Panc1 (cell line): ENCODE data around the gene BHLHE23. TPM values are rescaled to one million over a fixed set of nuclear protein-coding genes. Genes with fewer than 3 reads are reported as not detected.

Experiments used
- ATAC-seq: fragments of 200-7000 bp; cut with Tn5 transposase; 2 replicates; pipeline ENCODE4 v1.9.1; 2020; ENCODE audit warnings: mild to moderate bottlenecking, moderate library complexity
- BruUV-seq: library from RNA; stranded (reverse); fragments of 400-500 nt; replicated peaks from 2 replicates; lab custom pipeline; 2021; lab: Mats Ljungman, UMichigan
- CTCF ChIA-PET: fragments of 300-600 bp; sonication (Branson Sonifier 250); formaldehyde crosslinking; loops from one replicate; lab custom pipeline; 2022; ENCODE audit warnings: antibody characterized with exemption; lab: Charles Lee
- POLR2A ChIA-PET: fragments of 300-600 bp; sonication (Branson Sonifier 250); formaldehyde crosslinking; loops from one replicate; lab custom pipeline; 2022; ENCODE audit warnings: antibody characterized with exemption; lab: Charles Lee
- DNase-seq: peaks from one replicate; pipeline ENCODE4 v3.0.0-alpha.2; 2010; ENCODE audit warnings: low read depth, low spot score
- H3K27ac ChIP-seq: 2 replicates; pipeline ENCODE4 v1.5.1; 2011; ENCODE audit warnings: mild to moderate bottlenecking, low read length, inconsistent platforms
- H3K27me3 ChIP-seq: fragments of 200-500 bp; sonication (Bioruptor generic); 2 replicates; pipeline ENCODE4 v1.6.0; 2014; ENCODE audit warnings: low read length, inconsistent platforms; ENCODE audit not compliant: control insufficient read depth, insufficient read depth
- H3K36me3 ChIP-seq: fragments of 200-500 bp; sonication (Bioruptor generic); 2 replicates; pipeline ENCODE4 v1.5.1; 2014; ENCODE audit warnings: inconsistent platforms, mild to moderate bottlenecking, low read length, moderate library complexity; ENCODE audit not compliant: control insufficient read depth, insufficient read depth
- H3K4me1 ChIP-seq: 2 replicates; pipeline ENCODE4 v1.5.1; 2011; ENCODE audit warnings: inconsistent platforms, mild to moderate bottlenecking, low read length, moderate library complexity; ENCODE audit not compliant: control insufficient read depth, insufficient read depth
- H3K4me3 ChIP-seq, 2 experiments: 2 replicates each; pipeline ENCODE4 v1.5.1; 2011 to 2012; ENCODE audit warnings: low read depth in 2 of 2, low read length in 2 of 2, mild to moderate bottlenecking in 2 of 2, inconsistent platforms in 1 of 2, moderate library complexity in 1 of 2
- H3K9me3 ChIP-seq: fragments of 200-500 bp; sonication (Bioruptor generic); 2 replicates; pipeline ENCODE4 v1.5.1; 2014; ENCODE audit warnings: low read depth, mild to moderate bottlenecking, inconsistent platforms, low read length, moderate library complexity; ENCODE audit not compliant: control insufficient read depth, insufficient read depth
- CTCF ChIP-seq: fragments of 450-650 bp; IDR thresholded peaks from 2 replicates; pipeline ENCODE4 v1.5.1; 2017; ENCODE audit warnings: mild to moderate bottlenecking
- POLR2AphosphoS5 ChIP-seq: IDR thresholded peaks from 2 replicates; pipeline ENCODE4 v1.6.1; 2012; ENCODE audit warnings: mild to moderate bottlenecking, low read depth, low read length, moderate library complexity
- REST ChIP-seq, 2 experiments: IDR thresholded peaks; 2 replicates each; pipeline ENCODE4 v1.6.1; 2011 to 2012; ENCODE audit warnings: low read depth in 2 of 2, control low read depth in 1 of 2, low read length in 1 of 2, mild to moderate bottlenecking in 1 of 2, moderate library complexity in 1 of 2; ENCODE audit not compliant: insufficient read depth in 1 of 2
- SIN3A ChIP-seq: IDR thresholded peaks from 2 replicates; pipeline ENCODE4 v1.6.1; 2012; ENCODE audit warnings: low read depth, mild to moderate bottlenecking, low read length, moderate library complexity, borderline replicate concordance; ENCODE audit not compliant: insufficient read depth
- TCF7L2 ChIP-seq: IDR thresholded peaks from 2 replicates; pipeline ENCODE4 v1.6.1; 2011; ENCODE audit warnings: mild to moderate bottlenecking, low read depth, low read length, inconsistent platforms
- in situ Hi-C: cut with HindIII; loops from 2 replicates; pipeline ENCODE4 v1.10.0; 2016; ENCODE audit warnings: low sequenced_read_pairs, low pct_unique_long_range_greater_than_20kb
- intact Hi-C: fragments of 100-400 bp; cut with micrococcal nuclease; formaldehyde crosslinking; loops from one replicate; pipeline ENCODE4 v1.10.0; 2022; ENCODE audit not compliant: unreplicated experiment
- total RNA-seq: library from RNA; stranded (reverse); gene quantifications from one replicate; pipeline ENCODE4 v1.2.1, GENCODE V29; 2021; ENCODE audit not compliant: unreplicated experiment

BHLHE23 gene
- total RNA-seq, 1 experiment from 2014 or later: not detected

GRCh38 chr20:62995481-62995880 is 11.3 kb downstream of the BHLHE23 start:
- Histone ChIP-seq H3K27me3 (no peaks in the 10 kb centered on the region), H3K4me1 (no peaks in the 10 kb centered on the region), H3K36me3 (no peaks in the 10 kb centered on the region), H3K9me3 (no peaks in the 10 kb centered on the region), H3K4me3 (no peak overlapping the region), H3K27ac (no peak overlapping the region)
- in situ Hi-C loops: no loop called here
- DNase-seq (no peak), ATAC-seq (no peak)
- ChIA-PET POLR2A (no interaction called here), CTCF (no interaction called here)
- intact Hi-C loops: no loop called here
- BruUV-seq: no TSS peak
- no peak for TF ChIP-seq REST (IDR thresholded peaks at IDR 0.05; ENCODE audit: insufficient read depth in 1 of 2, low read depth in 2 of 2, low read length in 1 of 2)
- TF ChIP-seq TCF7L2: no peak
- TF ChIP-seq POLR2AphosphoS5: no peak
- no peak for TF ChIP-seq CTCF
- no peak for TF ChIP-seq SIN3A

- DNase-seq (no peak), ATAC-seq (no peak)
- Histone ChIP-seq H3K9me3 (no peaks in the 10 kb centered on the region), H3K4me1 (no peaks in the 10 kb centered on the region), H3K27me3 (no peaks in the 10 kb centered on the region), H3K4me3 (no peak overlapping the region), H3K36me3 (no peaks in the 10 kb centered on the region), H3K27ac (no peak overlapping the region)
- intact Hi-C loops (no loop called here), in situ Hi-C loops (no loop called here)
- TF ChIP-seq POLR2AphosphoS5: no peak
- no peak for TF ChIP-seq REST (IDR thresholded peaks at IDR 0.05; ENCODE audit: insufficient read depth in 1 of 2, low read depth in 2 of 2, low read length in 1 of 2)
- BruUV-seq: no TSS peak
- ChIA-PET CTCF (no interaction called here), POLR2A (no interaction called here)
Measured at GRCh38 chr20:62994869-62995281, 11.9 kb downstream of the BHLHE23 start.
